ENCODE results near the gene ORAI3.
A peak's percentile ranks its signal among the peaks of the same experiment; 100 is the strongest.

ORAI3 gene

GRCh38 chr16:30964574-30965226, 15.8 kb downstream of the ORAI3 start:
- peak; percentile 65 for TF ChIP-seq ZFHX2 (tag by site-specific recombination; conservative IDR thresholded peaks at IDR 0.05)
- TF ChIP-seq ZNF513 (tag by site-specific recombination; IDR thresholded peaks at IDR 0.05), result peak; percentile 72
- TF ChIP-seq EGR2 (tag by site-specific recombination; IDR thresholded peaks at IDR 0.05; ENCODE audit: low read depth), result peak; percentile 74
- TF ChIP-seq ZNF184 (tag by site-specific recombination; IDR thresholded peaks at IDR 0.05), result no peak
- no peak overlapping the region for H3K27ac ChIP-seq (ENCODE audit: extremely low read depth, low read depth, low read length)
- ChIA-PET CTCF (interaction anchor here (1.1 to 1.4 kb wide), 2 partner anchors 11 to 30 kb away, joined by 3 to 10 read pairs; no protein-coding TSS in a partner anchor), POLR2A (interaction anchor here (0.5 to 1.9 kb wide), 4 partner anchors 11 to 165 kb away, joined by 3 to 5 read pairs (median 4); no protein-coding TSS in a partner anchor)
- no peaks in the 10 kb centered on the region for H3K9me3 ChIP-seq (ENCODE audit: control insufficient read depth, insufficient read depth, low read depth, low read length)
- no peak overlapping the region for H3K4me3 ChIP-seq (ENCODE audit: low read depth, low read length)
- H3K36me3 ChIP-seq (ENCODE audit: control insufficient read depth in 2 of 2, insufficient read depth in 1 of 2, low read length in 2 of 2), result peaks cover 65 to 94% of the 10 kb centered on the region in 2 experiments
- H3K4me1 ChIP-seq (ENCODE audit: control insufficient read depth, insufficient read depth, low read length), result no peaks in the 10 kb centered on the region

GRCh38 chr16:30965436-30965835, 16.6 kb downstream of the ORAI3 start:
- Histone ChIP-seq H3K27ac (ENCODE audit: extremely low read depth, low read depth, low read length) (no peak overlapping the region), H3K9me3 (ENCODE audit: control insufficient read depth, insufficient read depth, low read depth, low read length) (no peaks in the 10 kb centered on the region), H3K4me1 (ENCODE audit: control insufficient read depth, insufficient read depth, low read length) (no peaks in the 10 kb centered on the region), H3K36me3 (ENCODE audit: control insufficient read depth in 2 of 2, insufficient read depth in 1 of 2, low read length in 2 of 2) (peaks cover 64 to 92% of the 10 kb centered on the region in 2 experiments), H3K4me3 (ENCODE audit: low read depth, low read length) (no peak overlapping the region)
- ChIA-PET POLR2A (interaction anchor here (0.5 to 1.9 kb wide), 3 partner anchors 11 to 164 kb away, joined by 3 to 5 read pairs (median 5); no protein-coding TSS in a partner anchor), CTCF (interaction anchor here (1.1 to 1.9 kb wide), 2 partner anchors 19 to 31 kb away, joined by 3 to 4 read pairs; no protein-coding TSS in a partner anchor)
- TF ChIP-seq ZNF48 (tag by site-specific recombination; IDR thresholded peaks at IDR 0.05), result no peak
- TF ChIP-seq ZBTB6 (tag by site-specific recombination; IDR thresholded peaks at IDR 0.05), result peak; percentile 60; the same call in 1 of the 2 replicates
- peak; percentile 47; the same call in 1 of the 2 replicates for TF ChIP-seq EGR2 (tag by site-specific recombination; IDR thresholded peaks at IDR 0.05; ENCODE audit: low read depth)
- peak; percentile 47; the same call in 1 of the 2 replicates for TF ChIP-seq ZFHX2 (tag by site-specific recombination; conservative IDR thresholded peaks at IDR 0.05)

GRCh38 chr16:30966033-30966619, 17.3 kb downstream of the ORAI3 start:
- Histone ChIP-seq H3K4me3 (ENCODE audit: low read depth, low read length) (no peak overlapping the region), H3K4me1 (ENCODE audit: control insufficient read depth, insufficient read depth, low read length) (no peaks in the 10 kb centered on the region), H3K9me3 (ENCODE audit: control insufficient read depth, insufficient read depth, low read depth, low read length) (no peaks in the 10 kb centered on the region), H3K36me3 (ENCODE audit: control insufficient read depth in 2 of 2, insufficient read depth in 1 of 2, low read length in 2 of 2) (peaks cover 64 to 92% of the 10 kb centered on the region in 2 experiments), H3K27ac (ENCODE audit: extremely low read depth, low read depth, low read length) (no peak overlapping the region)
- CTCF ChIA-PET, result interaction anchor here (0.5 to 1.9 kb wide), 2 partner anchors 18 to 152 kb away, joined by 3 to 4 read pairs; no protein-coding TSS in a partner anchor
- TF ChIP-seq ZNF404 (tag by site-specific recombination; IDR thresholded peaks at IDR 0.05) (no peak), GLIS1 (tag by site-specific recombination; IDR thresholded peaks at IDR 0.05) (no peak)
- POLR2A ChIA-PET, result interaction anchor here (0.8 to 2.0 kb wide), 3 partner anchors 13 to 31 kb away, joined by 3 to 4 read pairs (median 3); no protein-coding TSS in a partner anchor

- H3K4me3 ChIP-seq (ENCODE audit: low read depth, low read length), result no peak overlapping the region
- H3K9me3 ChIP-seq (ENCODE audit: control insufficient read depth, insufficient read depth, low read depth, low read length), result no peaks in the 10 kb centered on the region
- ChIA-PET CTCF (interaction anchor here (1.1 to 1.4 kb wide), 4 partner anchors 14 to 936 kb away, joined by 3 to 8 read pairs (median 4); no protein-coding TSS in a partner anchor), POLR2A (interaction anchor here (0.8 to 2.0 kb wide), 2 partner anchors 15 to 150 kb away, joined by 3 to 4 read pairs; partner anchors contain the start of gene KAT8)
- H3K4me1 ChIP-seq (ENCODE audit: control insufficient read depth, insufficient read depth, low read length), result no peaks in the 10 kb centered on the region
- H3K27ac ChIP-seq (ENCODE audit: extremely low read depth, low read depth, low read length), result no peak overlapping the region
- H3K36me3 ChIP-seq (ENCODE audit: control insufficient read depth in 2 of 2, insufficient read depth in 1 of 2, low read length in 2 of 2), result peaks cover 63 to 92% of the 10 kb centered on the region in 2 experiments
- TF ChIP-seq ATF2 (tag by site-specific recombination; IDR thresholded peaks at IDR 0.05; ENCODE audit: low read depth), result no peak
- TF ChIP-seq ZNF114 (tag by site-specific recombination; IDR thresholded peaks at IDR 0.05), result no peak
- no peak for TF ChIP-seq ZNF37A (tag by site-specific recombination; IDR thresholded peaks at IDR 0.05)
- no peak for TF ChIP-seq ZNF292 (tag by site-specific recombination; IDR thresholded peaks at IDR 0.05; ENCODE audit: borderline replicate concordance, low read depth)
- TF ChIP-seq ZNF830 (tag by site-specific recombination; IDR thresholded peaks at IDR 0.05; ENCODE audit: low read depth), result no peak
- no peak for TF ChIP-seq ZFP3 (tag by site-specific recombination; IDR thresholded peaks at IDR 0.05; ENCODE audit: low read depth)
- no peak for TF ChIP-seq PRDM1 (tag by site-specific recombination; IDR thresholded peaks at IDR 0.05)
- no peak for TF ChIP-seq ZFP69B (tag by site-specific recombination; IDR thresholded peaks at IDR 0.05)
- no peak for TF ChIP-seq ZNF404 (tag by site-specific recombination; IDR thresholded peaks at IDR 0.05)
- no peak for TF ChIP-seq ZIC2 (tag by site-specific recombination; IDR thresholded peaks at IDR 0.05)
- TF ChIP-seq ZNF610 (tag by site-specific recombination; IDR thresholded peaks at IDR 0.05; ENCODE audit: borderline replicate concordance), result no peak
- no peak for TF ChIP-seq ZNF398 (tag by site-specific recombination; IDR thresholded peaks at IDR 0.05)
These were observed 18.9 kb downstream of the ORAI3 start for GRCh38 chr16:30967795-30968194.
